K562 (cell line): Measurements from ENCODE around the gene AZU1. TPM values are rescaled to one million over a fixed set of nuclear protein-coding genes. Genes with fewer than 3 reads are reported as not detected.

Experiments
- ARHGAP35 ChIP-seq: fragments of 450-650 bp; IDR thresholded peaks from 2 replicates; pipeline ENCODE4 v1.6.1; 2018; ENCODE audit not compliant: partially characterized antibody
- EHMT2 ChIP-seq: fragments of 450-650 bp; IDR thresholded peaks from 2 replicates; pipeline ENCODE4 v1.6.1; 2018; ENCODE audit warnings: antibody characterized with exemption
- HDAC1 ChIP-seq, 2 experiments: fragments of 450-650 bp; IDR thresholded peaks; 2 replicates each; pipeline ENCODE4 v1.6.1; 2016 to 2017; ENCODE audit warnings: inconsistent platforms in 1 of 2, mild to moderate bottlenecking in 1 of 2, moderate library complexity in 1 of 2
- HNRNPLL ChIP-seq: fragments of 200-400 bp; formaldehyde crosslinking; IDR thresholded peaks from 2 replicates; pipeline ENCODE4 v1.6.1; 2017; ENCODE audit warnings: low read length, low read depth, mild to moderate bottlenecking; ENCODE audit not compliant: poor library complexity, severe bottlenecking
- MLLT1 ChIP-seq, 2 experiments: fragments of 450-650 bp; IDR thresholded peaks; 2 replicates each; pipeline ENCODE4 v1.6.1; 2016
- NELFE ChIP-seq: IDR thresholded peaks from 2 replicates; pipeline ENCODE4 v1.6.1; 2011; ENCODE audit warnings: mild to moderate bottlenecking; ENCODE audit not compliant: insufficient read depth, insufficient read length
- NFE2L1 ChIP-seq: fragments of 450-650 bp; IDR thresholded peaks from 2 replicates; pipeline ENCODE4 v1.6.1; 2016; ENCODE audit warnings: missing genetic modification characterization, low read depth, mild to moderate bottlenecking, missing compliant biosample characterization, moderate library complexity, borderline replicate concordance
- OTX1 ChIP-seq: fragments of 450-650 bp; formaldehyde crosslinking; IDR thresholded peaks from 2 replicates; pipeline ENCODE4 v1.4.0; 2022; ENCODE audit warnings: mild to moderate bottlenecking
- PBX2 ChIP-seq, 2 experiments: IDR thresholded peaks in 1 of 2; conservative IDR thresholded peaks in 1 of 2; 2 replicates each; pipeline ENCODE4 v1.6.1; 2016; ENCODE audit warnings: low read depth in 2 of 2, mild to moderate bottlenecking in 1 of 2, missing compliant biosample characterization in 1 of 2, missing genetic modification characterization in 1 of 2, moderate library complexity in 1 of 2
- POLR2B ChIP-seq: fragments of 450-650 bp; IDR thresholded peaks from 2 replicates; pipeline ENCODE4 v1.6.1; 2018; ENCODE audit warnings: low read depth; ENCODE audit not compliant: partially characterized antibody
- PTTG1 ChIP-seq: fragments of 450-650 bp; IDR thresholded peaks from 2 replicates; pipeline ENCODE4 v1.6.1; 2016; ENCODE audit warnings: low read depth, mild to moderate bottlenecking, missing genetic modification characterization, missing compliant biosample characterization
- SUPT5H ChIP-seq: fragments of 450-650 bp; IDR thresholded peaks from 2 replicates; pipeline ENCODE4 v1.6.1; 2016
- polyA plus RNA-seq, 8 experiments: library from polyadenylated mRNA; depleted of rRNA in 4 of 8; stranded (reverse) in 5 of 8; unstranded in 3 of 8; fragments of >200 nt; fragmentation: Nextera tagmentation in 2 of 8; fragmentation: Illumina TruSeq in 1 of 8; extraction: Ambion mirVana in 2 of 8; extraction: Trizol in 1 of 8; gene quantifications; 2 replicates each; pipeline versions ENCODE4 v1.2.1 to v1.2.3, GENCODE V29; 2011 to 2014; ENCODE audit warnings: inconsistent platforms in 1 of 8, missing spikeins in 1 of 8
- total RNA-seq, 7 experiments: library from RNA; depleted of rRNA in 6 of 7; stranded (reverse); fragments of >200 nt in 6 of 7; fragmentation: Illumina TruSeq in 2 of 7; extraction: Trizol in 2 of 7; gene quantifications; 2 replicates each; pipeline versions ENCODE4 v1.2.1 to v1.2.3, GENCODE V29; 2011 to 2021; ENCODE audit warnings: low replicate concordance in 1 of 7
- TF ChIP-seq, protein P1 (sequence below): fragments of 450-650 bp; formaldehyde crosslinking; conservative IDR thresholded peaks from 2 replicates; pipeline ENCODE4 v1.4.0; 2022; ENCODE audit warnings: mild to moderate bottlenecking, missing genetic modification characterization
- TF ChIP-seq, protein P2 (sequence below): fragments of 200-400 bp; formaldehyde crosslinking; IDR thresholded peaks from 2 replicates; pipeline ENCODE4 v1.6.1; 2017; ENCODE audit warnings: mild to moderate bottlenecking, low read depth, low read length, moderate library complexity

Gene AZU1
- total and polyA plus RNA-seq, 9 of the 15 experiments (the other 6 are each of a cell fraction or from before 2014, with no cell fraction given) = 0.29 to 1.9 (median 0.59) TPM; not detected in 3

- TF ChIP-seq, protein P1, sequence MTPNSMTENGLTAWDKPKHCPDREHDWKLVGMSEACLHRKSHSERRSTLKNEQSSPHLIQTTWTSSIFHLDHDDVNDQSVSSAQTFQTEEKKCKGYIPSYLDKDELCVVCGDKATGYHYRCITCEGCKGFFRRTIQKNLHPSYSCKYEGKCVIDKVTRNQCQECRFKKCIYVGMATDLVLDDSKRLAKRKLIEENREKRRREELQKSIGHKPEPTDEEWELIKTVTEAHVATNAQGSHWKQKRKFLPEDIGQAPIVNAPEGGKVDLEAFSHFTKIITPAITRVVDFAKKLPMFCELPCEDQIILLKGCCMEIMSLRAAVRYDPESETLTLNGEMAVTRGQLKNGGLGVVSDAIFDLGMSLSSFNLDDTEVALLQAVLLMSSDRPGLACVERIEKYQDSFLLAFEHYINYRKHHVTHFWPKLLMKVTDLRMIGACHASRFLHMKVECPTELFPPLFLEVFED (CRISPR knock-in tag) = 0 out of 2 replicates have a peak, but pooled peaks have one; percentile 62
- TF ChIP-seq PBX2 (CRISPR knock-in tag; IDR thresholded peaks at IDR 0.05; ENCODE audit: low read depth) (no peak), PBX2 (tag; conservative IDR thresholded peaks at IDR 0.05; ENCODE audit: low read depth) (0 out of 2 replicates have a peak, but pooled peaks have one; percentile 16), POLR2B (peak; percentile 52), OTX1 (CRISPR knock-in tag) (0 out of 2 replicates have a peak, but pooled peaks have one; percentile 12), SUPT5H (peak; percentile 47), PTTG1 (tag) (no peak), NFE2L1 (tag) (no peak), MLLT1 (IDR thresholded peaks at IDR 0.05) (peak in 1 of 2 experiments; percentile 92; a peak in 2 of 4 replicates), HNRNPLL (peak; percentile 36), ARHGAP35 (peak; percentile 18), HDAC1 (IDR thresholded peaks at IDR 0.05) (0 out of 4 replicates have a peak, but pooled peaks of 1 of the 2 experiments have one; percentile 16), NELFE (no peak), EHMT2 (peak; percentile 81)
- TF ChIP-seq, protein P2, sequence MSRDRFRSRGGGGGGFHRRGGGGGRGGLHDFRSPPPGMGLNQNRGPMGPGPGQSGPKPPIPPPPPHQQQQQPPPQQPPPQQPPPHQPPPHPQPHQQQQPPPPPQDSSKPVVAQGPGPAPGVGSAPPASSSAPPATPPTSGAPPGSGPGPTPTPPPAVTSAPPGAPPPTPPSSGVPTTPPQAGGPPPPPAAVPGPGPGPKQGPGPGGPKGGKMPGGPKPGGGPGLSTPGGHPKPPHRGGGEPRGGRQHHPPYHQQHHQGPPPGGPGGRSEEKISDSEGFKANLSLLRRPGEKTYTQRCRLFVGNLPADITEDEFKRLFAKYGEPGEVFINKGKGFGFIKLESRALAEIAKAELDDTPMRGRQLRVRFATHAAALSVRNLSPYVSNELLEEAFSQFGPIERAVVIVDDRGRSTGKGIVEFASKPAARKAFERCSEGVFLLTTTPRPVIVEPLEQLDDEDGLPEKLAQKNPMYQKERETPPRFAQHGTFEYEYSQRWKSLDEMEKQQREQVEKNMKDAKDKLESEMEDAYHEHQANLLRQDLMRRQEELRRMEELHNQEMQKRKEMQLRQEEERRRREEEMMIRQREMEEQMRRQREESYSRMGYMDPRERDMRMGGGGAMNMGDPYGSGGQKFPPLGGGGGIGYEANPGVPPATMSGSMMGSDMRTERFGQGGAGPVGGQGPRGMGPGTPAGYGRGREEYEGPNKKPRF = no peak
Observed at GRCh38 chr19:816500-816857, 11.2 kb upstream of the AZU1 start (continued).
